HepG2 (cell line): ENCODE measurements around the gene GDPD1. TPM values are rescaled to one million over a fixed set of nuclear protein-coding genes. Genes with fewer than 3 reads are reported as not detected.

Experiments
- AGO2 ChIP-seq: fragments of 200-400 bp; formaldehyde crosslinking; optimal IDR thresholded peaks from 2 replicates; pipeline ENCODE3; 2017; ENCODE audit warnings: mild to moderate bottlenecking, low read depth, low read length, moderate library complexity
- DR1 ChIP-seq: sonication (generic); formaldehyde crosslinking; IDR thresholded peaks from 2 replicates; pipeline ENCODE4 v1.8.0; 2021; ENCODE audit warnings: mild to moderate bottlenecking, missing genetic modification reagents, inconsistent platforms
- HINFP ChIP-seq: sonication (generic); formaldehyde crosslinking; IDR thresholded peaks from 2 replicates; pipeline ENCODE4 v1.4.0; 2020; ENCODE audit warnings: low read depth, mild to moderate bottlenecking, missing genetic modification reagents
- MLX ChIP-seq: IDR thresholded peaks from 2 replicates; pipeline ENCODE4 v1.6.1; 2016
- NFE2L2 ChIP-seq: fragments of 150-350 bp; IDR thresholded peaks from 2 replicates; pipeline ENCODE4 v1.6.1; 2014; ENCODE audit warnings: low read length
- PITX1 ChIP-seq: sonication (generic); formaldehyde crosslinking; IDR thresholded peaks from 2 replicates; pipeline ENCODE4 v1.5.1; 2020; ENCODE audit warnings: mild to moderate bottlenecking, missing genetic modification reagents
- RERE ChIP-seq: IDR thresholded peaks from 2 replicates; pipeline ENCODE4 v1.6.1; 2016; ENCODE audit warnings: low read depth, missing genetic modification reagents, missing compliant biosample characterization
- RFXANK ChIP-seq: IDR thresholded peaks from 2 replicates; pipeline ENCODE4 v1.6.1; 2016
- SSRP1 ChIP-seq: IDR thresholded peaks from 2 replicates; pipeline ENCODE4 v1.6.1; 2016; ENCODE audit warnings: control low read depth
- TBP ChIP-seq: sonication (generic); formaldehyde crosslinking; IDR thresholded peaks from 2 replicates; pipeline ENCODE4 v1.5.0; 2020; ENCODE audit warnings: missing genetic modification reagents
- ZFP36 ChIP-seq: fragments of 150-350 bp; IDR thresholded peaks from 2 replicates; pipeline ENCODE4 v1.6.1; 2018; ENCODE audit warnings: borderline replicate concordance, low read length, low read depth; ENCODE audit not compliant: partially characterized antibody
- ZFP90 ChIP-seq: sonication (generic); formaldehyde crosslinking; IDR thresholded peaks from 2 replicates; pipeline ENCODE4 v1.8.0; 2022; ENCODE audit warnings: missing genetic modification reagents, mild to moderate bottlenecking, inconsistent platforms, borderline replicate concordance
- ZNF549 ChIP-seq: sonication (generic); formaldehyde crosslinking; IDR thresholded peaks from 2 replicates; pipeline ENCODE4 v1.5.0; 2020; ENCODE audit warnings: missing genetic modification reagents
- ZNF790 ChIP-seq: sonication (generic); formaldehyde crosslinking; IDR thresholded peaks from 2 replicates; pipeline ENCODE4 v1.8.0; 2022; ENCODE audit warnings: missing genetic modification reagents, mild to moderate bottlenecking, borderline replicate concordance
- ZNF816 ChIP-seq: sonication (generic); formaldehyde crosslinking; IDR thresholded peaks from 2 replicates; pipeline ENCODE4 v1.8.0; 2022; ENCODE audit warnings: missing genetic modification reagents, mild to moderate bottlenecking, borderline replicate concordance
- polyA plus RNA-seq, 8 experiments: library from polyadenylated mRNA; depleted of rRNA in 3 of 8; stranded (reverse) in 7 of 8; unstranded in 1 of 8; fragments of >200 nt; fragmentation: Illumina TruSeq in 4 of 8; extraction: Trizol in 4 of 8; gene quantifications; 2 replicates each; pipeline versions ENCODE4 v1.2.1 to v1.2.3, GENCODE V29; 2011 to 2016; ENCODE audit warnings: low read depth in 4 of 8, missing spikeins in 1 of 8, mixed read lengths in 1 of 8; ENCODE audit not compliant: insufficient read depth in 1 of 8
- total RNA-seq, 5 experiments: library from RNA; depleted of rRNA; stranded (reverse); fragments of >200 nt; fragmentation: Illumina TruSeq; extraction: Trizol; gene quantifications; 2 replicates each; pipeline ENCODE4 v1.2.3, GENCODE V29; 2016; ENCODE audit warnings: low read depth in 1 of 5
- TF ChIP-seq, protein P1 (sequence below): sonication (generic); formaldehyde crosslinking; IDR thresholded peaks from 2 replicates; pipeline ENCODE4 v1.5.1; 2020; ENCODE audit warnings: mild to moderate bottlenecking, missing genetic modification reagents, moderate library complexity
- TF ChIP-seq, protein P2 (sequence below): sonication (generic); formaldehyde crosslinking; IDR thresholded peaks from 2 replicates; pipeline ENCODE4 v1.5.0; 2020; ENCODE audit warnings: missing genetic modification reagents

GDPD1 gene
- total and polyA plus RNA-seq, 2 of the 13 experiments (the other 11 are each of a cell fraction or from before 2014, with no cell fraction given): 6.0 to 7.7 TPM

- no peak for TF ChIP-seq SSRP1 (CRISPR knock-in tag)
- TF ChIP-seq MLX: no peak
- no peak for TF ChIP-seq NFE2L2
- no peak for TF ChIP-seq ZNF549 (CRISPR knock-in tag)
- TF ChIP-seq, protein P1, sequence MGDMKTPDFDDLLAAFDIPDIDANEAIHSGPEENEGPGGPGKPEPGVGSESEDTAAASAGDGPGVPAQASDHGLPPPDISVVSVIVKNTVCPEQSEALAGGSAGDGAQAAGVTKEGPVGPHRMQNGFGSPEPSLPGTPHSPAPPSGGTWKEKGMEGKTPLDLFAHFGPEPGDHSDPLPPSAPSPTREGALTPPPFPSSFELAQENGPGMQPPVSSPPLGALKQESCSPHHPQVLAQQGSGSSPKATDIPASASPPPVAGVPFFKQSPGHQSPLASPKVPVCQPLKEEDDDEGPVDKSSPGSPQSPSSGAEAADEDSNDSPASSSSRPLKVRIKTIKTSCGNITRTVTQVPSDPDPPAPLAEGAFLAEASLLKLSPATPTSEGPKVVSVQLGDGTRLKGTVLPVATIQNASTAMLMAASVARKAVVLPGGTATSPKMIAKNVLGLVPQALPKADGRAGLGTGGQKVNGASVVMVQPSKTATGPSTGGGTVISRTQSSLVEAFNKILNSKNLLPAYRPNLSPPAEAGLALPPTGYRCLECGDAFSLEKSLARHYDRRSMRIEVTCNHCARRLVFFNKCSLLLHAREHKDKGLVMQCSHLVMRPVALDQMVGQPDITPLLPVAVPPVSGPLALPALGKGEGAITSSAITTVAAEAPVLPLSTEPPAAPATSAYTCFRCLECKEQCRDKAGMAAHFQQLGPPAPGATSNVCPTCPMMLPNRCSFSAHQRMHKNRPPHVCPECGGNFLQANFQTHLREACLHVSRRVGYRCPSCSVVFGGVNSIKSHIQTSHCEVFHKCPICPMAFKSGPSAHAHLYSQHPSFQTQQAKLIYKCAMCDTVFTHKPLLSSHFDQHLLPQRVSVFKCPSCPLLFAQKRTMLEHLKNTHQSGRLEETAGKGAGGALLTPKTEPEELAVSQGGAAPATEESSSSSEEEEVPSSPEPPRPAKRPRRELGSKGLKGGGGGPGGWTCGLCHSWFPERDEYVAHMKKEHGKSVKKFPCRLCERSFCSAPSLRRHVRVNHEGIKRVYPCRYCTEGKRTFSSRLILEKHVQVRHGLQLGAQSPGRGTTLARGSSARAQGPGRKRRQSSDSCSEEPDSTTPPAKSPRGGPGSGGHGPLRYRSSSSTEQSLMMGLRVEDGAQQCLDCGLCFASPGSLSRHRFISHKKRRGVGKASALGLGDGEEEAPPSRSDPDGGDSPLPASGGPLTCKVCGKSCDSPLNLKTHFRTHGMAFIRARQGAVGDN (CRISPR knock-in tag): peak; percentile 92
- TF ChIP-seq, protein P2, sequence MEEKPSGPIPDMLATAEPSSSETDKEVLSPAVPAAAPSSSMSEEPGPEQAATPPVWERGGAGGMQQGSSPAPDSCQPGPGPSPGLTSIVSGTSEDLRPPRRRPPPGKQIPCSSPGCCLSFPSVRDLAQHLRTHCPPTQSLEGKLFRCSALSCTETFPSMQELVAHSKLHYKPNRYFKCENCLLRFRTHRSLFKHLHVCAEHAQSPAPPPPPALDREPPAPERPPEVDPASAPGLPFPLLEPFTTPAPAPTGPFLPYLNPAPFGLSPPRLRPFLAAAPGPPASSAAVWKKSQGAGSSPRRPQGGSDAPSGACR (CRISPR knock-in tag): 0 out of 2 replicates have a peak, but pooled peaks have one; percentile 60
- no peak for TF ChIP-seq AGO2
- no peak for TF ChIP-seq RERE
- no peak for TF ChIP-seq ZFP36
- TF ChIP-seq ZNF816 (CRISPR knock-in tag): no peak
- no peak for TF ChIP-seq TBP (CRISPR knock-in tag)
- no peak for TF ChIP-seq DR1 (CRISPR knock-in tag)
- peak; percentile 18; the same call in 1 of the 2 replicates for TF ChIP-seq HINFP
- peak; percentile 64 for TF ChIP-seq PITX1 (CRISPR knock-in tag)
- TF ChIP-seq ZFP90 (CRISPR knock-in tag): peak; percentile 72; the same call in 1 of the 2 replicates
- TF ChIP-seq ZNF790: no peak
- TF ChIP-seq RFXANK (CRISPR knock-in tag): no peak
These were observed at the start of gene GDPD1 (continued) for GRCh38 chr17:59220328-59221158.
